ENCODE data around the gene DOHH. TPM values are rescaled to one million over a fixed set of nuclear protein-coding genes. Genes with fewer than 3 reads are reported as not detected.

DOHH gene
- total RNA-seq, 1 donor from 2014 or later = 14.5 TPM

DNA sequence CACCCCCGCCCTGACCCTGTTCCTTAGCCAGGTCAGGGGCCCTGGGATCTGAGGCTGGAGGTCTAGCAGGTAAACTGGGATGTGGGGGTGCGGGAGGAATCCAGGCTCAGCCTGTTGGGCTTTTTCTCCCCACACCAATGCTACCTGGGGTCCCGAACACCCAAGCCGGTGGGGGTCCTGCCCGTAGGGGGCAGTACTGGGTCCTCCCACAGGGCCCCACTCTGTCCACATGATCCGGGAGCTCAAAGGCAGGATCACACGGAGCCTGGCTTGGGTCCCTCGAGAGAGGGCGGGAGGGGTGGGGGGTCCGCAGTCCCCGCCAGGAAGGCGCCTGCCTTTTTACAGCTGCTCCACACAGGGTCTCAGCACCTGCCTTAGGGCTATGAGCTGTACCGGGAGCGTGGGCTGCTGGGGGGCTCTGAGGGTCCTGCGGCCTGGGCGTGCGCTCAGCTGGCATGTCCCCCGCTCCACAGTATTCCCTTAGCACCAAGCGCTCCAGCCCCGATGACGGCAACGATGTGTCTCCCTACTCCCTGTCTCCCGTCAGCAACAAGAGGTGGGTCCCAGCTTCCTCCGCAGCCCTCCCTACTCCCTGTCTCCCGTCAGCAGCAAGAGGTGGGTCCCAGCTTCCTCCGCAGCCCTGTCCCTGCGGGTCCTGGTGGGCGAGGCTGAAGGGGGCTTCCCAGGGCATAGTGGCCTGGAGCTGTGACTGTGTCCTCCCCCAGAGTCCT is 26.2 kb upstream of the DOHH start:
- H3K27ac ChIP-seq (ENCODE audit: low read depth, low read length) = no peak overlapping the region
- peaks cover 65% of the 10 kb centered on the region for H4K20me1 ChIP-seq (ENCODE audit: insufficient read depth, low read length)
- peaks cover 41% of the 10 kb centered on the region for H3K79me2 ChIP-seq (ENCODE audit: insufficient read depth, low read length)
- TF ChIP-seq EZH2 (IDR thresholded peaks at IDR 0.05; ENCODE audit: insufficient read depth, low read length) = no peak
- TF ChIP-seq, protein P1, sequence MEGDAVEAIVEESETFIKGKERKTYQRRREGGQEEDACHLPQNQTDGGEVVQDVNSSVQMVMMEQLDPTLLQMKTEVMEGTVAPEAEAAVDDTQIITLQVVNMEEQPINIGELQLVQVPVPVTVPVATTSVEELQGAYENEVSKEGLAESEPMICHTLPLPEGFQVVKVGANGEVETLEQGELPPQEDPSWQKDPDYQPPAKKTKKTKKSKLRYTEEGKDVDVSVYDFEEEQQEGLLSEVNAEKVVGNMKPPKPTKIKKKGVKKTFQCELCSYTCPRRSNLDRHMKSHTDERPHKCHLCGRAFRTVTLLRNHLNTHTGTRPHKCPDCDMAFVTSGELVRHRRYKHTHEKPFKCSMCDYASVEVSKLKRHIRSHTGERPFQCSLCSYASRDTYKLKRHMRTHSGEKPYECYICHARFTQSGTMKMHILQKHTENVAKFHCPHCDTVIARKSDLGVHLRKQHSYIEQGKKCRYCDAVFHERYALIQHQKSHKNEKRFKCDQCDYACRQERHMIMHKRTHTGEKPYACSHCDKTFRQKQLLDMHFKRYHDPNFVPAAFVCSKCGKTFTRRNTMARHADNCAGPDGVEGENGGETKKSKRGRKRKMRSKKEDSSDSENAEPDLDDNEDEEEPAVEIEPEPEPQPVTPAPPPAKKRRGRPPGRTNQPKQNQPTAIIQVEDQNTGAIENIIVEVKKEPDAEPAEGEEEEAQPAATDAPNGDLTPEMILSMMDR (IDR thresholded peaks at IDR 0.05; ENCODE audit: insufficient read depth, low read depth, low read length) = no peak
- H3K36me3 ChIP-seq (ENCODE audit: insufficient read depth, low read length) = peaks cover 4% of the 10 kb centered on the region
- H3K9me3 Mint-ChIP-seq (ENCODE audit: unreplicated experiment) = no peaks in the 10 kb centered on the region
- DNase-seq (ENCODE audit: low read depth) = no peak
- no peak overlapping the region for H3K9ac ChIP-seq (ENCODE audit: low read length)
- H3K4me1 ChIP-seq (ENCODE audit: insufficient read depth, low read length) = no peaks in the 10 kb centered on the region
- H3K27me3 Mint-ChIP-seq (ENCODE audit: low read depth, unreplicated experiment) = no peaks in the 10 kb centered on the region
- H3K27me3 ChIP-seq (ENCODE audit: insufficient read depth, low read length) = no peaks in the 10 kb centered on the region
- H3K4me2 ChIP-seq (ENCODE audit: low read length) = no peak overlapping the region
- H3K36me3 Mint-ChIP-seq (ENCODE audit: low read depth, unreplicated experiment) = peaks cover 6% of the 10 kb centered on the region
- no peak overlapping the region for H3K27ac Mint-ChIP-seq (ENCODE audit: unreplicated experiment)
- no peak overlapping the region for H3K4me3 Mint-ChIP-seq (ENCODE audit: unreplicated experiment)
- no peaks in the 10 kb centered on the region for H3K4me1 Mint-ChIP-seq (ENCODE audit: low read depth, unreplicated experiment)
- H2AFZ ChIP-seq (ENCODE audit: low read depth, low read length) = no peak overlapping the region
- no peak overlapping the region for H3K4me3 ChIP-seq (ENCODE audit: insufficient read depth, low read depth, low read length)
- FAIRE-seq = no peak
- no peaks in the 10 kb centered on the region for H3K9me3 ChIP-seq (ENCODE audit: insufficient read depth, low read depth, low read length)

DNA sequence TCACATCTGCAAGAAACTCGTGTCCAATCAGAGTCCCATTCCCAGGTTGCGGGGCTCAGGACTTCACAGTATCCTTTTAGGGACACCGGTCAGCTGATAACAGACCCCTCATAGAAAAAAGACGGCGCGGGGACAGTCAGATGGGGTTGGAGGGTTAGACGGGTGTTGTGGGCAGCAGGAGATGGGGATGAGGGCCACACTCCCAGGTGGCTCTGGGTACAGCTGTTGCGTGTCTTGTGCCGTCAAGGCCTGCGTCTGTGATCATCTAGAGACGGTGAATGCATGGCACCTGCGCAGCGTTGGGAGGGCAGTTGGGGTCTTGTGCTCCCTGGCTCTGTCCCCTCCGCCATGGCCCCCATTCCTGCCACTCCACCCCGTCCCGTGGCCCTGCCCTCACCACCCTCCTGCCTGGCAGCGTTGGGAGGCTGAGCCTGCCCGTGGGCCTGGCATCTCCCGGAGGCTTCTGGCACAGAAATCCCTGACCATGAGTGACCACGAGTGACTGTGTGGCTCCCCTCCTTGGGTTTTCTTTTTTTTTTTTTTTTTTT is 24.5 kb upstream of the DOHH start:
- Histone ChIP-seq H4K20me1 (ENCODE audit: insufficient read depth, low read length) (peaks cover 68% of the 10 kb centered on the region), H3K27ac (ENCODE audit: low read depth, low read length) (no peak overlapping the region), H3K4me3 (ENCODE audit: insufficient read depth, low read depth, low read length) (no peak overlapping the region), H3K4me1 (ENCODE audit: insufficient read depth, low read length) (no peaks in the 10 kb centered on the region), H3K4me2 (ENCODE audit: low read length) (no peak overlapping the region), H3K79me2 (ENCODE audit: insufficient read depth, low read length) (peaks cover 58% of the 10 kb centered on the region), H3K27me3 (ENCODE audit: insufficient read depth, low read length) (no peaks in the 10 kb centered on the region), H3K36me3 (ENCODE audit: insufficient read depth, low read length) (peaks cover 4% of the 10 kb centered on the region), H2AFZ (ENCODE audit: low read depth, low read length) (no peak overlapping the region), H3K9me3 (ENCODE audit: insufficient read depth, low read depth, low read length) (no peaks in the 10 kb centered on the region), H3K9ac (ENCODE audit: low read length) (no peak overlapping the region)
- Mint-ChIP-seq H3K27me3 (ENCODE audit: low read depth, unreplicated experiment) (no peaks in the 10 kb centered on the region), H3K9me3 (ENCODE audit: unreplicated experiment) (no peaks in the 10 kb centered on the region), H3K4me1 (ENCODE audit: low read depth, unreplicated experiment) (peaks cover 5% of the 10 kb centered on the region), H3K36me3 (ENCODE audit: low read depth, unreplicated experiment) (peaks cover 6% of the 10 kb centered on the region), H3K4me3 (ENCODE audit: unreplicated experiment) (no peak overlapping the region), H3K27ac (ENCODE audit: unreplicated experiment) (no peak overlapping the region)
- TF ChIP-seq, protein P1 (IDR thresholded peaks at IDR 0.05; ENCODE audit: insufficient read depth, low read depth, low read length) = no peak
- no peak for TF ChIP-seq EZH2 (IDR thresholded peaks at IDR 0.05; ENCODE audit: insufficient read depth, low read length)
- DNase-seq (ENCODE audit: low read depth) (no peak), FAIRE-seq (no peak)
